Daoy (cell line): ENCODE measurements around the gene BPHL. TPM values are rescaled to one million over a fixed set of nuclear protein-coding genes. Genes with fewer than 3 reads are reported as not detected.
"Not testable (repeated sequence)": the region's sequence is repeated elsewhere in the genome, so short reads cannot be mapped to it uniquely, and the experiment has no call there.

Experiments
- DNase-seq: peaks from one replicate; pipeline ENCODE4 v3.0.0-alpha.2; 2015; ENCODE audit warnings: low read depth
- total RNA-seq: library from RNA; depleted of rRNA; stranded (reverse); fragments of >200 nt; shearing (Covaris generic); gene quantifications from 2 replicates; pipeline ENCODE4 v1.2.3, GENCODE V29; 2014

BPHL gene
- total RNA-seq, 1 experiment from 2014 or later = 20.0 TPM

DNA sequence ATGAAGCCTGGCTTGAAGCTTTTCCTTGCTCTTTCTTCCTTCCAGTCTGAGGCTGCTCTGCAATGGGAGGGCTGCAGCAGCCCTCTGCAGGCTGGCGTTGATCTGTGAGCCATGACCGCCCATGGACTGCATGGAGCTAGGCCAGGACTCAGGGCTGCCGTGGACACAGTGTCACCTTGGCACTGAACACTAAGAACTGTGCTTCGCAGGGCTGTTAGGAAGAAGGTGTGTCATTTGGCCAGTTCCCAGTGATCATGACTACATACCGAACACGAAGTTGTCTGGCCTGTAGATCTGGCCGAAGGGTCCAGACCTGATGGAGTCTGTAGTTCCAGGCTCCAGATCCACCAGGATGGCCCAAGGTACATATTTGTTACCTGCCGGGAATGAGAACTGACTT, 60.2 kb downstream of the BPHL start:
- not testable (repeated sequence) for DNase-seq

GRCh38 chr6:3179945-3180344, 61.4 kb downstream of the BPHL start:
- DNase-seq = not testable (repeated sequence)

DNA sequence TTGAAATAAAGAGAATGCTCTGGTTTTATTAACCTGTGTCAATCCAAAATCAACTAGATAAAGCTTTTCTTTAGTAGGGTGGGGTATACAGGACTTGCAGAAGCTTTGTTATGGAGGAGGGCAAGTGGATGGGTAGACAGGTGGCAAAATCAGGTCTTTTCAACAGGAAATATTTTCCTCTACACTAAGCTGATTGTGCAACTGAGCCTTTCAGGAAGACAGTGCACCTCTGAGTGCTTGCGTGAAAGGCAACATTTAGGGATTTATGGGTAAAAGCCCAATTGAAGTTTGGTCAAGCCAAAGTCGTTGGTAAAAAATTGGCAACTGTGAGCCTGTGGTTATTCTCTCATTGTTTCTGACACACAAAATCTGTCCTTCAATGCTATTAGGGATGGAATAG, 62.6 kb downstream of the BPHL start:
- DNase-seq = no peak

- no peak for DNase-seq
Measured at GRCh38 chr6:3183066-3183465, 64.6 kb downstream of the BPHL start.

- DNase-seq = no peak
Measured at GRCh38 chr6:3186974-3187382, 68.5 kb downstream of the BPHL start.

GRCh38 chr6:3188262-3188661, 69.8 kb downstream of the BPHL start:
- no peak for DNase-seq

DNA sequence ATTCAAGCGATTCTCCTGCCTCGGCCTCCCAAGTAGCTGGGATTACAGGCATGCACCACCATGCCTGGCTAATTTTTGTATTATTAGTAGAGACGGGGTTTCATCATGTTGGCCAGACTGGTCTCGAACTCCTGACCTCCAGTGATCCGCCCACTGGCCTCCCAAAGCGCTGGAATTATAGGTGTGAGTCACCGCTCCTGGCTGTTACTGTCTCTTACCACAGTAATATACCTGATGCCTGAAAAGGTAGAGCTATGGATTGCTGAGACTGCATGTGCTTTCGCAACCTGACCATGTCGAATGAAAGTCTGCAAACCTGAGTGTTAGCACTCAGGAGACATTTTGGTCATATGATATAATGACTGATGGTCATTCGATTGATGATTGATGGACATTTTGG, 70.7 kb downstream of the BPHL start:
- not testable (repeated sequence) for DNase-seq

- DNase-seq = no peak
Measured at GRCh38 chr6:3190056-3190455, 71.5 kb downstream of the BPHL start.

DNA sequence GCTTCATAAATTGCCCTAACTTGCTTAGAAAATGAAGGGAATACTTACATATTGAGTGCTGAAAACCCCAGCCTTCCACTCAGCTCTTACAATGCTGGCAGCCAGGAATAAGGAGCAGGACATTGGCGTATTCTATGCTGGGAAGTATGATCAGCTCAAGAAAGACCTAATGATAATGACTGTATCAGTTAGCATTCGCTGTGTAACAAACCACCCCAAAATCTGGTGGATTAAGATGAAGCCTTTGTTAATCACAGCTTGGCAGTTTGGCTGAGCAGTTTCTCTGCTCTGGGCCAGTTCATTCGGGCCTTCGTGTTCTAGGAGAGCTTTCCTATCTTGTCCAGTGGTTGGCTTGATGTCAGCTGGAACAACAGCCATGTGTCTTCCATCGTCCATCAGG, 72.3 kb downstream of the BPHL start:
- DNase-seq = no peak

- no peak for DNase-seq
Measured at GRCh38 chr6:3193102-3193849, 74.8 kb downstream of the BPHL start.

DNA sequence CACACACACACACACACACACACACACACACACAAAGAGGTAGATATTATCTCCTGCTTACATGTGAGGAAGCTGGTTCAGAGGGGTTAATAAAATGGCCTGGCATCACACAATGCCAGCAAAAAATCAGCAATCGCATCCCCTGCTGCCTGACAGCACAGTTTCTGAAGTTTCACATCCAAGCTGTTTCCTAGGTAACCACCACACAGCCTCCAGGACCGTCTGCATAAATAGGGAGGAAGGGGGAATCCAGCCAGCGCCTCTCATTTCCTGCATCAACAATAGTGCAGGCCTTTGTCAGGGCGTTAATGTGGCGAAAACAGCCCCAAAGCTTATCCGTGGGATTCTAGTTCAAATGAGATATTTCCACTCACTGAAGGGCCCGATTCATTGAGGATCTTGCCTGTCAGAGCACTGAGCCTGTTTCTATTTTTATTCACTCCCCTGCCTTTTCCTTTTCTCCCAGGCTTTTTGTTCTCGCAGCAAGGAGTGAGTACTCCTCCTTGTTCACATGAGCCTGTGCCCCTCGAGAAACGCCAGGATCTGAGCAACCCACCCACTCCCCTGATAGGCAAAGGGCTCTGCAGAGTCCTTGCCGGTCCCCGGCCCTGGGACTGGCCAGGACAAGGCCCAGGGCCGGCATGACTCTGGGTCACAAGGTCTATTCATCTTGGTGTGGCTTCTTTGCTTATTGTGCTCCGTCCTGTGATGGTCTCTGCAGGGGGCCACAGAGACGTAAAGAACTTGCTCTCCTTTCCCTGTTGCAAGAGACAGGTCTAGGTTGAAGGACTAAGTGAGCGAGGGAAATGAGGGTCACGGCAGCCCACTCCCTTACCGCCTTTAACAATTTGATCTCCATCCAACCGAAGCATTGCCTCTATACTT, 76.3 kb downstream of the BPHL start:
- peak; percentile 59 for DNase-seq

DNA sequence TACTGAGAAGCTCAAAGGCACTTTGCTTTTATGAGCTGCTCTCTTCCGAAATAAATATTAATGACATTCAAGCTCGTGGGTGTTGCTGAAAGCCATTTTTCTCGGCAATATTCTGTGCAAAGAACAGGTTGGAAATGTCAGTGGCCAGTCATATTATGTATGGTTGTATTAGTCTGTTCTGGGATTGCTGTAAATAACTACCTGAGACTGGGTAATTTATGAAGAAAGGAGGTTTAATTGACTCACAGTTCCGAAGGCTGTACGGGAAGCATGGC, 76.8 kb downstream of the BPHL start:
- no peak for DNase-seq

GRCh38 chr6:3195695-3196497, 77.4 kb downstream of the BPHL start:
- peak; percentile 37 for DNase-seq

DNA sequence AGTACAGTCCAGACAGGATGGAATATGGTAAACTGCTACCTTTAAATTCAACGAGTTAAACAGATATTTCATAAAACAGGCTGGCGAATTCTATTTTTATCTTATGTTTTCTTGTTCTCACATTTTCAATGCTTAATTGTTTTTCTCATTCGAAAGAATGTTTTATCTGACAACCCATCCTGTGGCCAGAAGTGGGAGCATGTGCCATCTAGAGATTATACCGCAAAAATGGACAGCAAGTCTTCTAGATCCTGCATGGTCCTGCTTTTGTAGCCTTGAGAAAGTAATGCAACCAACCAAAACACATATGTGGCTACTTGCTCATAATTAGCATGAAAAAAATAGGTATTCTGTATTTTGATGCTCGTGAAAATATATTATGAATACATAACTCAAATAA, 78.3 kb downstream of the BPHL start:
- DNase-seq = no peak

- not testable (repeated sequence) for DNase-seq
Measured at GRCh38 chr6:3197734-3198133, 79.2 kb downstream of the BPHL start.

GRCh38 chr6:3199382-3199781, 80.9 kb downstream of the BPHL start:
- no peak for DNase-seq

DNA sequence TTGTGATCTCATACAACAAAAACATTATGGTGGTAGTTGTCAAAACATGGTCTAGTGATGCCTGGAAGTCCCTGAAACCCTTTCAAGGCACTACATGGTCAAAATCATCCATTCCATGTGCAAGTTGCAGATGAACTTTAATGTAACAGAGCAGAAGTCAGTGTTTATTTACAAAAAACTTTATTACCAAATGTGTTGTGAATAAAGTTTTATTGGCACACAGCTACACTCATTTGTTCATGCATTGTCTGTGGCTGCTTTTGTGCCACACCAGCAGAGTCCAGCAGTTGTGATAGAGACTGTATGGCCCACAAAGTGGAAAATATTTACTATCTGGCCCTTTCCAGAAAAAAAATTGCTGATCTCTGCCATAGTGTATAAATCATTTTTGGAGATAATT, 82.2 kb downstream of the BPHL start:
- no peak for DNase-seq

- DNase-seq = no peak
Measured at GRCh38 chr6:3201388-3201787, 82.9 kb downstream of the BPHL start.
